Uterus (tissue), 2 donors: ENCODE results near the gene RBM47.

Source experiments
- CTCF ChIP-seq, 4 experiments: fragments of 200-600 bp in 2 of 4; fragments of 450-650 bp in 2 of 4; sonication (generic) in 2 of 4; IDR thresholded peaks; one replicate each; pipeline ENCODE4 v1.5.1; 2016 to 2019; ENCODE audit warnings: antibody characterized with exemption in 4 of 4, mild to moderate bottlenecking in 2 of 4, moderate library complexity in 1 of 4
- POLR2A ChIP-seq, 2 donors: fragments of 450-650 bp; IDR thresholded peaks; one replicate each; pipeline ENCODE4 v1.6.1; 2016; ENCODE audit warnings: antibody characterized with exemption in 2 of 2, mild to moderate bottlenecking in 1 of 2, moderate library complexity in 1 of 2

- no peak for TF ChIP-seq CTCF (IDR thresholded peaks at IDR 0.05)
- TF ChIP-seq POLR2A (IDR thresholded peaks at IDR 0.05) = no peak
Observed at GRCh38 chr4:40570348-40571077, 59.2 kb downstream of the RBM47 start.
